SK-N-SH treated with all-trans-retinoic acid at 6 μM for 48 hours (cell line): ENCODE results near the gene APOA5.

Experiments
- ARNTL ChIP-seq: fragments of 450-650 bp; formaldehyde crosslinking; IDR thresholded peaks from 2 replicates; pipeline ENCODE4 v1.5.0; 2020; ENCODE audit warnings: low read depth, mild to moderate bottlenecking, moderate library complexity, borderline replicate concordance
- OSR1 ChIP-seq: fragments of 250-450 bp; sonication (Bioruptor Pico); IDR thresholded peaks from 2 replicates; pipeline ENCODE4 v1.8.0; 2022; ENCODE audit warnings: moderate library complexity, mild to moderate bottlenecking, inconsistent platforms
- PATZ1 ChIP-seq: fragments of 250-450 bp; sonication (Bioruptor Pico); IDR thresholded peaks from 2 replicates; pipeline ENCODE4 v1.8.0; 2020; ENCODE audit warnings: mild to moderate bottlenecking, moderate library complexity, borderline replicate concordance
- POU6F1 ChIP-seq: fragments of 250-450 bp; sonication (Bioruptor Pico); IDR thresholded peaks from 2 replicates; pipeline ENCODE4 v1.8.0; 2021; ENCODE audit warnings: low read depth, mild to moderate bottlenecking, moderate library complexity, borderline replicate concordance
- RARB ChIP-seq: fragments of 250-450 bp; sonication (Bioruptor Pico); IDR thresholded peaks from 2 replicates; pipeline ENCODE4 v1.8.0; 2021; ENCODE audit warnings: mild to moderate bottlenecking, moderate library complexity
- ZC3H10 ChIP-seq: fragments of 250-450 bp; sonication (Bioruptor Pico); IDR thresholded peaks from 2 replicates; pipeline ENCODE4 v1.5.1; 2021; ENCODE audit warnings: mild to moderate bottlenecking, moderate library complexity
- ZFP3 ChIP-seq: fragments of 250-450 bp; sonication (Bioruptor Pico); IDR thresholded peaks from 2 replicates; pipeline ENCODE4 v1.5.0; 2020; ENCODE audit warnings: mild to moderate bottlenecking, moderate library complexity
- ZFP30 ChIP-seq: fragments of 450-650 bp; formaldehyde crosslinking; IDR thresholded peaks from 2 replicates; pipeline ENCODE4 v1.5.0; 2022; ENCODE audit warnings: mild to moderate bottlenecking, moderate library complexity
- ZNF565 ChIP-seq: fragments of 450-650 bp; formaldehyde crosslinking; conservative IDR thresholded peaks from 2 replicates; pipeline ENCODE4 v1.5.0; 2020; ENCODE audit warnings: low read depth, mild to moderate bottlenecking, moderate library complexity
- ZNF70 ChIP-seq: fragments of 450-650 bp; formaldehyde crosslinking; IDR thresholded peaks from 2 replicates; pipeline ENCODE4 v1.5.0; 2020; ENCODE audit warnings: mild to moderate bottlenecking, moderate library complexity

GRCh38 chr11:116772443-116773202 lies 19.1 kb downstream of the APOA5 start, which contains the start of gene BUD13:
- TF ChIP-seq ARNTL (CRISPR knock-in tag) = no peak
- no peak for TF ChIP-seq RARB (CRISPR knock-in tag)
- no peak for TF ChIP-seq PATZ1 (CRISPR knock-in tag)
- TF ChIP-seq ZFP3 (CRISPR knock-in tag) = no peak
- TF ChIP-seq POU6F1 (CRISPR knock-in tag) = no peak
- TF ChIP-seq ZC3H10 = no peak
- TF ChIP-seq ZNF70 (CRISPR knock-in tag) = no peak
- TF ChIP-seq ZNF565 (CRISPR knock-in tag) = no peak
- no peak for TF ChIP-seq ZFP30
- no peak for TF ChIP-seq OSR1 (CRISPR knock-in tag)
